NCI-H226 (cell line): ENCODE measurements around the gene MYOC.
"Not testable (repeated sequence)": the region's sequence is repeated elsewhere in the genome, so short reads cannot be mapped to it uniquely, and the experiment has no call there.

ENCODE experiments used
- DNase-seq: peaks from one replicate; pipeline ENCODE4 v3.0.0-alpha.2; 2015

Gene MYOC

GRCh38 chr1:171652234-171652822, at the start of gene MYOC:
Gene MYOC, minus strand, starts transcription at chr1:171652688. Its CDS starts 77 bp downstream, at chr1:171652611.
- no peak for DNase-seq

GRCh38 chr1:171699531-171699930, 47.0 kb upstream of the MYOC start:
- no peak for DNase-seq

GRCh38 chr1:171695772-171696171, 43.3 kb upstream of the MYOC start:
- not testable (repeated sequence) for DNase-seq

GRCh38 chr1:171693541-171693940, 41.1 kb upstream of the MYOC start:
- DNase-seq: not testable (repeated sequence)

- DNase-seq: no peak
These were observed 31.4 kb upstream of the MYOC start for GRCh38 chr1:171683870-171684269.

GRCh38 chr1:171680339-171680738, 27.9 kb upstream of the MYOC start:
- no peak for DNase-seq

- DNase-seq: no peak
These were observed 24.3 kb upstream of the MYOC start for GRCh38 chr1:171676823-171677222.

GRCh38 chr1:171674431-171675405, 22.2 kb upstream of the MYOC start:
- DNase-seq: no peak

- no peak for DNase-seq
These were observed 18.3 kb upstream of the MYOC start for GRCh38 chr1:171670739-171671138.

GRCh38 chr1:171668372-171668771, 15.9 kb upstream of the MYOC start:
- DNase-seq: no peak

- DNase-seq: no peak
These were observed 13.8 kb upstream of the MYOC start for GRCh38 chr1:171666114-171666769.

GRCh38 chr1:171664976-171665375, 12.5 kb upstream of the MYOC start:
- DNase-seq: no peak

GRCh38 chr1:171663854-171664575, 11.5 kb upstream of the MYOC start:
- DNase-seq: no peak

- no peak for DNase-seq
These were observed 10.8 kb upstream of the MYOC start for GRCh38 chr1:171663036-171663853.

GRCh38 chr1:171661076-171661650, 8.7 kb upstream of the MYOC start:
- no peak for DNase-seq

GRCh38 chr1:171656206-171656605, 3.7 kb upstream of the MYOC start:
- not testable (repeated sequence) for DNase-seq

GRCh38 chr1:171655746-171656116, 3.2 kb upstream of the MYOC start:
- DNase-seq: no peak

- no peak for DNase-seq
These were observed 2.7 kb upstream of the MYOC start for GRCh38 chr1:171654942-171655745.

GRCh38 chr1:171654201-171654941, 1.9 kb upstream of the MYOC start:
- no peak for DNase-seq

- no peak for DNase-seq
These were observed 1.3 kb upstream of the MYOC start for GRCh38 chr1:171653796-171654195.
